ENCODE measurements around the gene ALKBH6. TPM values are rescaled to one million over a fixed set of nuclear protein-coding genes. Genes with fewer than 3 reads are reported as not detected.

Gene ALKBH6
- total and polyA plus RNA-seq, 9 of the 15 experiments (the other 6 are each of a cell fraction or from before 2014, with no cell fraction given) = 0.67 to 62.0 (median 34.5) TPM

- peak; percentile 57; the same call in 1 of the 2 replicates for TF ChIP-seq RREB1 (CRISPR knock-in tag; IDR thresholded peaks at IDR 0.05)
- TF ChIP-seq SRF (CRISPR knock-in tag; IDR thresholded peaks at IDR 0.05) = peak in 1 of 2 experiments; percentile 63; a peak in 2 of 4 replicates
- TF ChIP-seq, protein P1, sequence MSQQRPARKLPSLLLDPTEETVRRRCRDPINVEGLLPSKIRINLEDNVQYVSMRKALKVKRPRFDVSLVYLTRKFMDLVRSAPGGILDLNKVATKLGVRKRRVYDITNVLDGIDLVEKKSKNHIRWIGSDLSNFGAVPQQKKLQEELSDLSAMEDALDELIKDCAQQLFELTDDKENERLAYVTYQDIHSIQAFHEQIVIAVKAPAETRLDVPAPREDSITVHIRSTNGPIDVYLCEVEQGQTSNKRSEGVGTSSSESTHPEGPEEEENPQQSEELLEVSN (IDR thresholded peaks at IDR 0.05; ENCODE audit: borderline replicate concordance in 1 of 2, extremely low read depth in 1 of 2, insufficient read depth in 1 of 2, insufficient read length in 1 of 2, low read depth in 1 of 2, low read length in 1 of 2, poor library complexity in 1 of 2, severe bottlenecking in 1 of 2) = peak; percentile 64 to 82
- no peak for TF ChIP-seq ADNP (tag; IDR thresholded peaks at IDR 0.05)
- no peak for TF ChIP-seq ZNF589 (CRISPR knock-in tag; IDR thresholded peaks at IDR 0.05; ENCODE audit: low read depth)
- TF ChIP-seq ZNF699 (CRISPR knock-in tag; IDR thresholded peaks at IDR 0.05; ENCODE audit: insufficient replicate concordance) = no peak
- no peak for TF ChIP-seq MECOM (CRISPR knock-in tag; IDR thresholded peaks at IDR 0.05)
- TF ChIP-seq HDAC2 (IDR thresholded peaks at IDR 0.05) = peak; percentile 63; the same call in 1 of the 2 replicates
- TF ChIP-seq ZNF324 (CRISPR knock-in tag; IDR thresholded peaks at IDR 0.05) = no peak
- peak; percentile 56; the same call in 1 of the 2 replicates for TF ChIP-seq C11orf30 (IDR thresholded peaks at IDR 0.05; ENCODE audit: low read depth)
- no peak for TF ChIP-seq COPS2 (conservative IDR thresholded peaks at IDR 0.05)
- TF ChIP-seq SMARCC2 (IDR thresholded peaks at IDR 0.05; ENCODE audit: low read depth) = no peak
- no peak for TF ChIP-seq ZNF408 (CRISPR knock-in tag; IDR thresholded peaks at IDR 0.05; ENCODE audit: low read depth)
- TF ChIP-seq, protein P2, sequence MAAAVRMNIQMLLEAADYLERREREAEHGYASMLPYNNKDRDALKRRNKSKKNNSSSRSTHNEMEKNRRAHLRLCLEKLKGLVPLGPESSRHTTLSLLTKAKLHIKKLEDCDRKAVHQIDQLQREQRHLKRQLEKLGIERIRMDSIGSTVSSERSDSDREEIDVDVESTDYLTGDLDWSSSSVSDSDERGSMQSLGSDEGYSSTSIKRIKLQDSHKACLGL (CRISPR knock-in tag; IDR thresholded peaks at IDR 0.05; ENCODE audit: borderline replicate concordance, poor library complexity, severe bottlenecking) = no peak
- no peak for TF ChIP-seq CLOCK (CRISPR knock-in tag; IDR thresholded peaks at IDR 0.05; ENCODE audit: borderline replicate concordance)
- peak; percentile 85 for TF ChIP-seq EP400 (IDR thresholded peaks at IDR 0.05)
Observed at GRCh38 chr19:36014012-36014924, at the start of gene ALKBH6 (continued).

All from K562 (cell line).